Neutrophil (primary cell): ENCODE measurements around the gene VPS51.
"Not testable (repeated sequence)": the region's sequence is repeated elsewhere in the genome, so short reads cannot be mapped to it uniquely, and the experiment has no call there.

Experiments
- H3K27ac ChIP-seq: fragments of 200-600 bp; sonication (generic); 2 replicates; pipeline ENCODE4 v1.5.1; 2016; ENCODE audit warnings: mild to moderate bottlenecking, moderate library complexity
- H3K27me3 ChIP-seq: fragments of 200-600 bp; sonication (generic); 2 replicates; pipeline ENCODE4 v1.6.0; 2016; ENCODE audit warnings: mild to moderate bottlenecking
- H3K36me3 ChIP-seq: fragments of 200-600 bp; sonication (generic); 2 replicates; pipeline ENCODE4 v1.5.1; 2017
- H3K4me1 ChIP-seq, 2 experiments: fragments of 200-600 bp in 1 of 2; sonication (generic) in 1 of 2; 1 replicate in 1 of 2; 2 replicates in 1 of 2; pipeline versions ENCODE4 v1.5.1 to v1.6.1; 2013 to 2016; ENCODE audit warnings: low read depth in 1 of 2, low read length in 1 of 2, mild to moderate bottlenecking in 1 of 2, moderate library complexity in 1 of 2; ENCODE audit not compliant: control insufficient read depth in 1 of 2, insufficient read depth in 1 of 2
- H3K4me3 ChIP-seq, 2 experiments: fragments of 200-600 bp in 1 of 2; sonication (generic) in 1 of 2; 1 replicate in 1 of 2; 2 replicates in 1 of 2; pipeline ENCODE4 v1.5.1; 2013 to 2016; ENCODE audit warnings: low read depth in 1 of 2, low read length in 1 of 2, mild to moderate bottlenecking in 1 of 2, moderate library complexity in 1 of 2
- H3K9me3 ChIP-seq: fragments of 200-600 bp; sonication (generic); 2 replicates; pipeline ENCODE4 v1.5.1; 2016
- CTCF ChIP-seq: fragments of 200-600 bp; sonication (generic); IDR thresholded peaks from 2 replicates; pipeline ENCODE4 v1.5.1; 2016; ENCODE audit warnings: antibody characterized with exemption

VPS51 gene

DNA sequence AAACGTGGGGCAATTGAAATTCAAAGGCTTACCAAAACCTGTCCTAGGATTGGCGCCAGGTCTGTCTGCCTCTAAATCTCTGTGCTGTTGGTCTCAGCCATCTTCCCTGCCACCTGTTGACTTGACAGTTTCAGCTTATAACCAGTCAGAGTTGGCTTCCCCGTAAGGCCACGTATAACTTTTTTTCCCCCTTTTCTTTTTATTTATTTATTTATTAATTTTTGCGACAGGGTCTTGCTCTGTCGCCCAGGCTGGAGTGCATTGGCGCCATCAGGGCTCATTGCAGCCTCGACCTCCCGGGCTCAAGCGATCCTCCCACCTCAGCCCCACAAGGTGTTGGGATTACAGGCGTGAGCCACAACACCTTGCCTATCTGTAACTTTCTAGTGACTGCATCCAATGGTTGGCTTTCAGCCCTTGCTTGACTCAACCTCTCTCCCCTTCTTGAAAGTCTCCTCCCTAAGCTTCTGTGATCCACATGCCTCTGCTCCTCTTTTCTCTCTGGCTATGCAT, 39.7 kb downstream of the VPS51 start:
- peaks cover 21% of the 10 kb centered on the region for H3K36me3 ChIP-seq
- H3K4me3 ChIP-seq, result peak overlapping the region; percentile 74 to 90
- no peaks in the 10 kb centered on the region for H3K9me3 ChIP-seq
- TF ChIP-seq CTCF, result no peak
- peaks cover 34 to 38% of the 10 kb centered on the region in 2 experiments for H3K4me1 ChIP-seq
- H3K27me3 ChIP-seq, result peaks cover 8% of the 10 kb centered on the region
- peak overlapping the region; percentile 95 for H3K27ac ChIP-seq

- H3K27me3 ChIP-seq, result peaks cover 10% of the 10 kb centered on the region
- TF ChIP-seq CTCF, result no peak
- H3K4me1 ChIP-seq, result peaks cover 34 to 38% of the 10 kb centered on the region in 2 experiments
These were observed 40.6 kb downstream of the VPS51 start for GRCh38 chr11:65136515-65137096.

DNA sequence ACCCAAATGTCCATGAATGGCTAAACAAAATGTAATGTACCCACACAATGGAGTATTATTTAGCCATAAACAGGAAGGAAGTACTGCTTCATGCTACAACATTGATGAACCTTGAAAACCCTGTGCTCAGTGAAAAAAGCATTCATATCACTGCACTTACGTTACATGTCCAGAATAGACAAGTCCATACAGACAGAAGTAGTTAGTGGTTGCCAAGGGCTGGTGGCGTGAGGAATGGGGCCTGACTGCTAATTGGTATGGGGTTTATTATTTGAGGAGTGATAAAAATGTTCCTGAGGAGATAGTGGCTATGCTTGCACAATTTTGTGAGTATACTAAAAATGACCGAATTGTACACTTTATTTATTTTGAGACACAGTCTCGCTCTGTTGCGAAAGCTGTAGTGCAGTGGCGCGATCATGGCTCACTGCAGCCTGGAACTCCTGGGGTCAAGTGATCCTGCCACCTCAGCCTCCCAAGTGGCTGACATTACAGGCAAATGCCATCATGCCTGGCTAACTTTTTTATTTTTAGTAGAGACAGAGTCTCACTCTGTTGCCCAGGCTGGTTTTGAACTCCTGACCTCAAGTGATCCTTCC, 46.0 kb downstream of the VPS51 start:
- H3K4me3 ChIP-seq, result no peak overlapping the region
- no peak for TF ChIP-seq CTCF
- H3K9me3 ChIP-seq, result no peaks in the 10 kb centered on the region
- H3K27ac ChIP-seq, result no peak overlapping the region
- peaks cover 10% of the 10 kb centered on the region for H3K27me3 ChIP-seq
- peaks cover 12 to 13% of the 10 kb centered on the region in 2 experiments for H3K4me1 ChIP-seq
- H3K36me3 ChIP-seq, result no peaks in the 10 kb centered on the region

More at GRCh38 chr11:65136515-65137096, 40.6 kb downstream of the VPS51 start:
- H3K27ac ChIP-seq, result no peak overlapping the region
- H3K9me3 ChIP-seq, result no peaks in the 10 kb centered on the region
- H3K36me3 ChIP-seq, result peaks cover 12% of the 10 kb centered on the region
- H3K4me3 ChIP-seq, result no peak overlapping the region

- Histone ChIP-seq H3K4me1 (peaks cover 40 to 51% of the 10 kb centered on the region in 2 experiments), H3K27me3 (no peaks in the 10 kb centered on the region), H3K27ac (no peak overlapping the region), H3K36me3 (no peaks in the 10 kb centered on the region), H3K9me3 (no peaks in the 10 kb centered on the region), H3K4me3 (no peak overlapping the region)
- TF ChIP-seq CTCF, result no peak
These were observed 51.5 kb downstream of the VPS51 start for GRCh38 chr11:65147352-65148075.

GRCh38 chr11:65148657-65149056, 52.6 kb downstream of the VPS51 start:
- Histone ChIP-seq H3K9me3 (no peaks in the 10 kb centered on the region), H3K27ac (no peak overlapping the region), H3K36me3 (no peaks in the 10 kb centered on the region), H3K4me1 (peaks cover 40 to 51% of the 10 kb centered on the region in 2 experiments), H3K27me3 (no peaks in the 10 kb centered on the region), H3K4me3 (no peak overlapping the region)
- TF ChIP-seq CTCF, result no peak

GRCh38 chr11:65150131-65150508, 54.1 kb downstream of the VPS51 start:
- H3K9me3 ChIP-seq, H3K27me3 ChIP-seq, H3K36me3 ChIP-seq, H3K4me3 ChIP-seq: not testable (repeated sequence)
- Histone ChIP-seq H3K4me1 (peaks cover 40 to 51% of the 10 kb centered on the region in 2 experiments), H3K27ac (peak overlapping the region; percentile 84)
